Stimulated activated CD4-positive, alpha-beta T cell treated with anti-CD3 and anti-CD28 coated beads, Interleukin-4, amount 100 ng/mL, for 1 hour (primary cell): ENCODE results near the gene AARS2.
A peak's percentile ranks its signal among the peaks of the same experiment; 100 is the strongest.
"Not testable (repeated sequence)": the region's sequence is repeated elsewhere in the genome, so short reads cannot be mapped to it uniquely, and the experiment has no call there.

Experiments
- DNase-seq: peaks from one replicate; pipeline ENCODE4 v3.0.0-alpha.2; 2020

AARS2 gene

GRCh38 chr6:44328203-44328602, 15.1 kb upstream of the AARS2 start:
- not testable (repeated sequence) for DNase-seq

GRCh38 chr6:44327760-44328159, 14.6 kb upstream of the AARS2 start:
- no peak for DNase-seq

- no peak for DNase-seq
Observed at GRCh38 chr6:44327096-44327495, 13.9 kb upstream of the AARS2 start.

GRCh38 chr6:44321210-44321609, 8.1 kb upstream of the AARS2 start:
- DNase-seq = no peak

GRCh38 chr6:44317136-44317631, 4.0 kb upstream of the AARS2 start:
- not testable (repeated sequence) for DNase-seq

DNA sequence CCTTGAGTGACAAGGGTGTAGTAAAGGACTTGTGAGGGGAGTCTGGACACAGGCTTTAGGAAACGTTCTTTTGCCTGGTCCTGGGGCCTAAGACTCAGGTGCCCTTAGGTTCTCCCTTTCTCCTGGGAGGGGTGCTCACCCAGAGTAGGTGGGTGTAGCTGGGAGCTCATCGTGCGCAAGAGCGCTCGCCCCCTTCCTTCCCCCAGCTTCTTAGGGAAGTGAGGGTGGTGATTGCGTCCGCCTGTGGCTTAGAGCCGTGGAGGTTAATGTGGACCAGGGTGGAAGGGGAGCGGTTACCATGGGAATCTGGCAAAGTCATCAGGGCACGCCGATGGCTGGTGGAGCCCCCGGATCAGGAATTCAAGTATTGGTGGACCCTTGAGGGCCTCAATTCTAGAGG, 3.3 kb upstream of the AARS2 start:
- DNase-seq = no peak

DNA sequence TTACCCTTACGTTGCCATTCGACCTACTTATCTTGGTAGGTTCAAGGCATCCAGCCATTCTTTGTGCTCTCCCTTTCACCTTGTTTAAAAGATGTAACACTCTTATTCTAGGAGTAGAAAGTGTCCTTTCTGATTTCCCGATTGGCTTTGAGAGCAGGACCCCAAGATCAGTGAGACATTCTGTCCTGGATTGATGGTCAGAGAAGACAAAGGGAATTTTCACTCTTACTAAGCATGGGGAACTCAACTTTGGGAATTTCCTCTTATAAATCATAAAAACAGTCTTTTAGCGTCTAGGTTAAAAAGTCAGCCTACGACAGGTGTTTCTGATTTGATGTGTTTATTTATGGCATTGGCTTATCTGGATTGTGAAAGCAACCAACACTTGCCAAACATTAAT, 2.8 kb upstream of the AARS2 start:
- no peak for DNase-seq

- DNase-seq = no peak
Observed at GRCh38 chr6:44315516-44315915, 2.4 kb upstream of the AARS2 start.

DNA sequence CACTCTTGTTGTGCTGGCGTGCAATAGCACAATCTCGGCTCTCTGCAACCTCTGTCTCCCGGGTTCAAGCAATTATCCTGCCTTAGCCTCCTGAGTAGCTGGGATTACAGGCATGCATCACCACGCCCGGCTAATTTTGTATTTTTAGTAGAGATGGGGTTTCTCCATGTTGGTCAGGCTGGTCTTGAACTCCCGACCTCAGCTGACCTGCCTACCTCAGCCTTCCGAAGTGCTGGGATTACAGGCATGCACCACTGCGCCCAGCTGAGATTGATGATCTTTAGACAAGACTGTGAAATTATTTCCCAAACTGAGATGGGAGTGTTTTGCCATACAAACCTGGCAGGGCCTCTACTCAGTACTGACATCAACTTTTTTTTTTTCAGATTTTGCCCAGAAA, 1.5 kb upstream of the AARS2 start:
- DNase-seq = not testable (repeated sequence)

GRCh38 chr6:44311767-44312166, 1.4 kb downstream of the AARS2 start:
- no peak for DNase-seq

- DNase-seq = no peak
Observed at GRCh38 chr6:44311304-44311703, 1.8 kb downstream of the AARS2 start.

DNA sequence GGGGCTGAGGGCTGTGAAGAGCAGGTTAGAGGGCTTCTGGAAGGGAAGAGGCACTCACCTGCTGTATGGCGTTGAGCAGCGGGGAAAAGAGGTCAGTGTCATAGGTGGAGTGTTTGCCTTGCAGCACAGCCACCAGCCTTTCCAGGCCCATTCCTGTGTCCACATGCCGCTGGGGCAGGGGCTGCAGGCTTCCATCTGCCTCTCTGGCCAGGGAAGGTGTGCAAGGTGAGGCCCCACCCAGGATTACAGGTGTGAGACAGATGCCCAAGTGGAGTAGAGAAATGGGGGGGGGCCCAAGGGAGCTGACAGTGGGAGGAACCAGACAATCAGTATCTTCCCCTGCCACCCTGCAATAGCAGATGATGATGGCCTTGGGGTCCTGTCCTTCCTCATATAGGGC, 2.9 kb downstream of the AARS2 start:
- no peak for DNase-seq

DNA sequence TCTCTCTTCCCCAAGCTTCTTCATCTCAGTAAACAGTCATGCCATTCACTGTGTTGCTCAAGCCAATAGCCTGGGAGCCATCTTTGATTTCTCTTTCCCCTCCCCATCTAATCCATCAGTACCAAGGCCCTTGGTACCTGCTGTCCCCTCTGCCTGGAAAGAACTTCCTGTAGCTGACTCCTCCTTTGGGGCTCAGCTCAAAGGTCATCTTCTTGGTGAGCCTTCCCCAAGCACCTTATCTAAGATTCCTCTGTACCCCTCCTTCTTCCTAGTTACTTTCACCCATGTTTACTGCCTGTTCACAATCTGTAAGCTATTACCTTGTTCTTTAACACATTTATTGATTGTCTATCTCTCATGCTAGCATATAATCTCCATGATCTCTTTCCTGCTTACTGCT, 3.5 kb downstream of the AARS2 start:
- DNase-seq = no peak

DNA sequence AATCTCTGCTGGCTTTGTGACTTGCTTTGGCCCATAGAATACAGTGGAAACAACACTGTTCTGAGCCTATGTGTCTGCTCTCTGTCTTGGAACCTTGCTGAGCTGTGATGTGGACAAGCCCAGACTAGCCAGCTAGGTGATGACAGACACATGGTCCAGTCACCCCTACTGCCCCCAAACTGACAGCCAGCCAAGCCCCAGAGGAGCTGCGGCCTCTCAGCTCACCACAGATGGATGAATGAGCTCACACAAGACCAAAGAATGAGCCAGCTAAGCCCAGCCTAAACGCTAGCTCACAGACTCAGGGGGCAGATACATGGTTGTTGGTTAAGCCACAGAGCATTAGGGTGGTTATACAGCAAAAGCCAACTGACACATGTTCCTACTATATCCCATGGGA, 4.1 kb downstream of the AARS2 start:
- no peak for DNase-seq

- DNase-seq = no peak
Observed at GRCh38 chr6:44307217-44307616, 5.9 kb downstream of the AARS2 start.

- no peak for DNase-seq
Observed at GRCh38 chr6:44306710-44307109, 6.4 kb downstream of the AARS2 start.

- DNase-seq = no peak
Observed at GRCh38 chr6:44305200-44305725, 7.9 kb downstream of the AARS2 start.

DNA sequence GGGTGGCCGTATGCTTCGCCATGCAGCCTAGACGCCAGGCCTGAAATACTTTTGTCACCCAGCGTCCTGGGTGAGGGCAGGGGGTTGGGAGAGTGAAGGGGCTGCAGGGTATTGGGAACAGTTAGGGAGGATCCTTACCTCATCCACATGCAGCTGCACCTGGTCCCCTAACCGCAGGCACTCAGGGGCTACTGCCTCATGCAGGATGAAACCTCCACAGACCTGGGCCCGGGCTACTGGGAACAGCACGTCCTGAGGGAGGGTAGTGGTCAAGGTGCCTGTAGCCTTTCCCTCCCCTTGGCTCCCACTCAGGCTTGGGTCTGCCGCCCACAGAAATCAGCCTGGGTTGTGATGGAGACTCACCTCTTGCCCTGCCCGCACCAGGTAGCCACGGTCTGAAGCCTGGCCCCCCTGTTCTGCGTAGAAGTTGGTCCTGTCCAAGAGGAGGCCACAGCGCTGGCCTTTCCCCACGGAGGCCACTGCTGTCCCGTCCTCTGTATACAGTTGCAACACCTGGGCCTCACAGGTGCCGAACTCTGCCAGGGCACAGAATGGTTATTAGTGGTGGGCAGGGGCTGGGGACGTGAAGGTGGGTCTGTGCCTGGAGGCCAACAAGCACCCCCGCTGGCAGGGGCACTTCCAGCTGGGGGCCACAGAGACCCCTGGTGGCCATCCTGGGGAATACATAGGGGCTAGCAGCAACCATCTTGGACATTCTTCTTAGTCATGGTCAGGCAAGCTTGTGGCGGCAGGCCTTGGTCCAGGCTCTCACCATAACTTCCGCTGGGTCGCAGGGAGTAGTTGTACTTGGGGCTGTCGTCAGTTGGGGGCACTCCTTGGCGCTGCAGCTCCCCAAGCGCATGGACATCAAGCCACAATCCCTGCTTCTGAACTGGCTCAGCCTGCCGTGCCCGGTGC, 8.6 kb downstream of the AARS2 start:
- DNase-seq = peak; percentile 51

DNA sequence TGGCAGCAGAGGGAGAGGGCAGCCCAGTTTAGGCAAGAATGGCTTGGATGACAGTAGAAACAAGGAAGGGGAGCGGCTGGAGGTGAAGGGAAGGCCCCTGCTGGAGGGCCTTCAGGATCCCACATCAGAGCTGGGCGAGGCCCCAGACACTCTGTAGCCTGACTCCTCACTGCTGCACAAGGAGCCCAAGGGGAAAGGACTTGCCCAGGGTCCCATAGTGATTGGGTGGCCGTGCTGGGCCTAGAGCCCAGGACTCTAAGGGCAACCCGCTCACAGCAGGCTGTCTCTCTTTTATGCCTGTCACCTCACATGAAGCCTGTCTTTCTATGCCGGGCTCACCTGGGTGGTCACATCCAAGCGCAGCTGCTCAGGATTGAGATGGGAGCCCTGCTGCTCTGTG, 9.3 kb downstream of the AARS2 start:
- DNase-seq = no peak

- DNase-seq = no peak
Observed at GRCh38 chr6:44302856-44303255, 10.3 kb downstream of the AARS2 start.

DNA sequence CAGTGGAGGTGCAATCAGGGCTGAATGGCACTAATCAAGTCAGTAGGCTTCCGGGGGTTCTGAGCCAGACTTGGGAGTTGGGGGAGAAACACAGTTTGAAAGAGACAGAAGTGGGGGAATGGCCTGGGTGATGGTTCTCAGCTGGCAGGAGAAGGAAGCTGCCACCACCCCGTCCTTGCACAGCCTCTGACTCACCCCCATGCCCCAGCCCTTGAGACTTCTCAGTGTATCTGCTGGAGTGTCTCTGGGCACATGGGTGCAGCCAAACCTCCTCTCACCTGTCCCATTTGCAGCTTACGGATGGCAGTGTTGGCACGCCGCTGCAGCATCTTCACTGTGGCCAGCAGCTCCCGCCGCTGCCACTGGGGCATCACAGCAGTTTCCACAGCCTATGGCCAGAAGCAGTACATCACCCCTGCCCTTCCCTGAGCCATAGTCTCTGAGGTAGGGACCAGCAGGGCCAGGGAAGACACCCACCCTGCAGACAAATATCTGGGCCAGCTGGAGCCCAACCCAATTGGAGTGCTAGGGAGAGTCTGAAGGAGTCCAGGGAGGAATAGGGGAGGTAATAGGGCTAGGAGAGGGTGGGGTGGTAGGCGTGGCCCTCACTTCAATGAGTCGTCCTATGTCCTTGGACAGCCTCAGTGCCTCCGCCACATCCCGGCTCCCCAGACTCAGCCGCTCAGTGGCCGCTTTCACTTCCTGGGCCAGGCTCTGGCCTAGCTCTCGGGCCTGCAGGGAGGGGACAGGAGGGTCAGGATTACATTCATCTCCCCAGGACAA, 11.2 kb downstream of the AARS2 start:
- DNase-seq = no peak

GRCh38 chr6:44301106-44301505, 12.0 kb downstream of the AARS2 start:
- DNase-seq = no peak

- no peak for DNase-seq
Observed at GRCh38 chr6:44300292-44300823, 12.8 kb downstream of the AARS2 start.
